ENCODE measurements around the gene OSBPL9. TPM values are rescaled to one million over a fixed set of nuclear protein-coding genes. Genes with fewer than 3 reads are reported as not detected.
A peak's percentile ranks its signal among the peaks of the same experiment; 100 is the strongest.

OSBPL9 gene
- total and polyA plus RNA-seq, 8 donors = 63.1 to 139 (median 114) TPM

GRCh38 chr1:51576085-51576444 is 40.8 kb upstream of the OSBPL9 start:
- ATAC-seq (no peak), DNase-seq (no peak)
- TF ChIP-seq CTCF (IDR thresholded peaks at IDR 0.05) = no peak
- Histone ChIP-seq H3K4me3 (no peak overlapping the region), H3K9me3 (no peaks in the 10 kb centered on the region), H3K27ac (no peak overlapping the region), H3K4me1 (peaks cover 0 to 26% of the 10 kb centered on the region in 2 donors), H3K27me3 (no peaks in the 10 kb centered on the region), H3K36me3 (no peaks in the 10 kb centered on the region)
- intact Hi-C loops (cut with DNase I) = no loop called here

- intact Hi-C loops (cut with DNase I) = no loop called here
- TF ChIP-seq CTCF (IDR thresholded peaks at IDR 0.05) = no peak
- no peaks in the 10 kb centered on the region for H3K36me3 ChIP-seq
- peaks cover 0 to 26% of the 10 kb centered on the region in 2 donors for H3K4me1 ChIP-seq
- H3K4me3 ChIP-seq = no peak overlapping the region
- no peaks in the 10 kb centered on the region for H3K9me3 ChIP-seq
- ATAC-seq (no peak), DNase-seq (no peak)
- H3K27me3 ChIP-seq = no peaks in the 10 kb centered on the region
- H3K27ac ChIP-seq = peak overlapping the region in 1 of 2 donors; percentile 82
Observed at GRCh38 chr1:51576923-51577322, 40.0 kb upstream of the OSBPL9 start.

- no peak for TF ChIP-seq CTCF (IDR thresholded peaks at IDR 0.05)
- no peak overlapping the region for H3K4me3 ChIP-seq
- no peaks in the 10 kb centered on the region for H3K27me3 ChIP-seq
- intact Hi-C loops (cut with DNase I) = no loop called here
- no peaks in the 10 kb centered on the region for H3K36me3 ChIP-seq
- DNase-seq = no peak
- H3K4me1 ChIP-seq = peaks cover 0 to 26% of the 10 kb centered on the region in 2 donors
- H3K9me3 ChIP-seq = no peaks in the 10 kb centered on the region
- peak overlapping the region in 1 of 2 donors; percentile 82 for H3K27ac ChIP-seq
- peak; percentile 68 for ATAC-seq
Observed at GRCh38 chr1:51578383-51579109, 38.3 kb upstream of the OSBPL9 start.

- H3K4me1 ChIP-seq = peaks cover 0 to 17% of the 10 kb centered on the region in 2 donors
- H3K9me3 ChIP-seq = no peaks in the 10 kb centered on the region
- ATAC-seq = peak; percentile 51
- no peak for TF ChIP-seq CTCF (IDR thresholded peaks at IDR 0.05)
- no peaks in the 10 kb centered on the region for H3K36me3 ChIP-seq
- peak in 1 of 4 donors; percentile 44 for DNase-seq
- no peaks in the 10 kb centered on the region for H3K27me3 ChIP-seq
- H3K27ac ChIP-seq = no peak overlapping the region
- H3K4me3 ChIP-seq = no peak overlapping the region
- intact Hi-C loops (cut with DNase I) = no loop called here
Observed at GRCh38 chr1:51581238-51581637, 35.7 kb upstream of the OSBPL9 start.

GRCh38 chr1:51583532-51583931 is 33.4 kb upstream of the OSBPL9 start:
- TF ChIP-seq CTCF (IDR thresholded peaks at IDR 0.05) = no peak
- H3K36me3 ChIP-seq = no peaks in the 10 kb centered on the region
- ATAC-seq (peak; percentile 84), DNase-seq (peak in 3 of 4 donors; percentile 46 to 80 (median 61))
- no peaks in the 10 kb centered on the region for H3K9me3 ChIP-seq
- intact Hi-C loops (cut with DNase I) = no loop called here
- H3K4me3 ChIP-seq = no peak overlapping the region
- peaks cover 0 to 3% of the 10 kb centered on the region in 2 donors for H3K4me1 ChIP-seq
- no peaks in the 10 kb centered on the region for H3K27me3 ChIP-seq
- H3K27ac ChIP-seq = no peak overlapping the region
